HCT116 (cell line): Measurements from ENCODE around the gene SVIP. TPM values are rescaled to one million over a fixed set of nuclear protein-coding genes. Genes with fewer than 3 reads are reported as not detected.

ENCODE experiments used
- ATAC-seq: fragments of 200-7000 bp; cut with Tn5 transposase; 2 replicates; pipeline ENCODE4 v1.9.1; 2020; ENCODE audit warnings: mild to moderate bottlenecking, moderate library complexity
- BruUV-seq: library from RNA; stranded (reverse); fragments of 400-500 nt; replicated peaks from 2 replicates; lab custom pipeline; 2021; lab: Mats Ljungman, UMichigan
- CTCF ChIA-PET: fragments of 300-600 bp; sonication (Branson Sonifier 250); formaldehyde crosslinking; loops from one replicate; lab custom pipeline; 2021; ENCODE audit warnings: antibody characterized with exemption; lab: Charles Lee
- POLR2A ChIA-PET: fragments of 300-600, 350-600 bp; sonication (Branson Sonifier 250); formaldehyde crosslinking; loops from one replicate; lab custom pipeline; 2021; ENCODE audit warnings: antibody characterized with exemption; lab: Charles Lee
- RAD21 ChIA-PET, 2 experiments: fragments of 300-600 bp; sonication (Branson Sonifier 250); formaldehyde crosslinking; loops; one replicate each; lab custom pipeline; 2023; ENCODE audit warnings: low total read pairs in 2 of 2; ENCODE audit not compliant: uncharacterized antibody in 2 of 2, unreplicated experiment in 2 of 2, low non-redundant PET in 1 of 2; lab: Charles Lee
- DNase-seq: peaks from one replicate; pipeline ENCODE4 v3.0.0-alpha.2; 2010; ENCODE audit warnings: low read depth, low spot score
- H2AFZ ChIP-seq: fragments of 200-600 bp; shearing (Covaris generic), sonication (generic); 2 replicates; pipeline ENCODE4 v1.6.1; 2017; ENCODE audit warnings: low read depth, mixed run types, mixed read lengths, antibody characterized with exemption, low read length; ENCODE audit not compliant: poor library complexity, severe bottlenecking
- H3K27ac ChIP-seq: 2 replicates; pipeline ENCODE4 v1.5.1; 2012; ENCODE audit warnings: low read depth, low read length
- H3K27me3 ChIP-seq: fragments of 200-600 bp; sonication (generic); 2 replicates; pipeline ENCODE4 v1.6.1; 2016; ENCODE audit warnings: mixed run types, low read length, mixed read lengths; ENCODE audit not compliant: insufficient read depth
- H3K36me3 ChIP-seq, 2 experiments: fragments of 200-500 bp in 1 of 2; fragments of 200-600 bp in 1 of 2; sonication (Bioruptor generic) in 1 of 2; sonication (generic) in 1 of 2; 2 replicates each; pipeline versions ENCODE4 v1.5.1 to v1.6.1; 2014 to 2016; ENCODE audit warnings: low read length in 2 of 2, inconsistent platforms in 1 of 2, mixed read lengths in 1 of 2, mixed run types in 1 of 2; ENCODE audit not compliant: insufficient read depth in 2 of 2, control insufficient read depth in 1 of 2
- H3K4me1 ChIP-seq, 2 experiments: fragments of 200-600 bp in 1 of 2; sonication (generic) in 1 of 2; 2 replicates each; pipeline versions ENCODE4 v1.5.1 to v1.6.1; 2012 to 2017; ENCODE audit warnings: low read length in 2 of 2, inconsistent platforms in 1 of 2, mild to moderate bottlenecking in 1 of 2, mixed read lengths in 1 of 2, mixed run types in 1 of 2, moderate library complexity in 1 of 2; ENCODE audit not compliant: insufficient read depth in 2 of 2, control insufficient read depth in 1 of 2
- H3K4me2 ChIP-seq: fragments of 200-600 bp; sonication (generic); 2 replicates; pipeline ENCODE4 v1.6.1; 2017; ENCODE audit warnings: mixed run types, low read length, mixed read lengths
- H3K4me3 ChIP-seq, 2 experiments: fragments of 200-600 bp in 1 of 2; sonication (generic) in 1 of 2; replicated peaks in 1 of 2; 2 replicates each; pipeline ENCODE4 v1.5.1; 2011 to 2016; ENCODE audit warnings: low read length in 2 of 2, control low read depth in 1 of 2, low read depth in 1 of 2, mild to moderate bottlenecking in 1 of 2, mixed read lengths in 1 of 2, mixed run types in 1 of 2
- H3K79me2 ChIP-seq: fragments of 200-600 bp; sonication (generic); 2 replicates; pipeline ENCODE4 v1.6.1; 2017; ENCODE audit warnings: mild to moderate bottlenecking, mixed run types, low read length, moderate library complexity, mixed read lengths; ENCODE audit not compliant: insufficient read depth
- H3K9ac ChIP-seq: fragments of 200-600 bp; sonication (generic); 2 replicates; pipeline ENCODE4 v1.6.1; 2016; ENCODE audit warnings: low read length, mixed read lengths
- H3K9me2 ChIP-seq: fragments of 200-600 bp; sonication (generic), shearing (Covaris generic); 2 replicates; pipeline ENCODE4 v1.6.1; 2017; ENCODE audit warnings: mixed run types, mild to moderate bottlenecking, moderate library complexity; ENCODE audit not compliant: insufficient read depth
- H3K9me3 ChIP-seq, 2 experiments: fragments of 200-500 bp in 1 of 2; fragments of 200-600 bp in 1 of 2; sonication (Bioruptor generic) in 1 of 2; sonication (generic) in 1 of 2; 2 replicates each; pipeline ENCODE4 v1.6.1; 2014 to 2017; ENCODE audit warnings: low read length in 2 of 2, mixed read lengths in 2 of 2, inconsistent platforms in 1 of 2, low read depth in 1 of 2, mild to moderate bottlenecking in 1 of 2, mixed run types in 1 of 2, moderate library complexity in 1 of 2; ENCODE audit not compliant: control insufficient read depth in 1 of 2, insufficient read depth in 1 of 2
- H4K20me1 ChIP-seq: fragments of 200-600 bp; sonication (generic), shearing (Covaris generic); 2 replicates; pipeline ENCODE4 v1.6.1; 2017; ENCODE audit warnings: mixed run types, mild to moderate bottlenecking, moderate library complexity; ENCODE audit not compliant: insufficient read depth
- CBX3 ChIP-seq: IDR thresholded peaks from 2 replicates; pipeline ENCODE4 v1.6.1; 2012; ENCODE audit warnings: low read depth
- CEBPB ChIP-seq: IDR thresholded peaks from 2 replicates; pipeline ENCODE4 v1.6.1; 2012; ENCODE audit warnings: low read depth
- EGR1 ChIP-seq: IDR thresholded peaks from 2 replicates; pipeline ENCODE4 v1.6.1; 2012; ENCODE audit warnings: low read depth
- ELF1 ChIP-seq: IDR thresholded peaks from 2 replicates; pipeline ENCODE4 v1.6.1; 2012; ENCODE audit warnings: low read depth, borderline replicate concordance
- EZH2 ChIP-seq: fragments of 200-600 bp; sonication (generic); IDR thresholded peaks from 2 replicates; pipeline ENCODE4 v1.6.1; 2017; ENCODE audit warnings: antibody characterized with exemption, mixed run types
- FOSL1 ChIP-seq: IDR thresholded peaks from 2 replicates; pipeline ENCODE4 v1.6.1; 2012; ENCODE audit warnings: low read depth
- JUND ChIP-seq: IDR thresholded peaks from 2 replicates; pipeline ENCODE4 v1.6.1; 2012
- POLR2A ChIP-seq: IDR thresholded peaks from 2 replicates; pipeline ENCODE4 v1.7.0; 2011; ENCODE audit warnings: borderline replicate concordance; ENCODE audit not compliant: insufficient read depth, insufficient read length; ENCODE audit errors: extremely low read depth
- POLR2AphosphoS5 ChIP-seq: IDR thresholded peaks from 2 replicates; pipeline ENCODE4 v1.6.1; 2011; ENCODE audit warnings: mild to moderate bottlenecking, low read depth, low read length, moderate library complexity
- RAD21 ChIP-seq: IDR thresholded peaks from 2 replicates; pipeline ENCODE4 v1.6.1; 2012; ENCODE audit warnings: low read depth, mild to moderate bottlenecking
- SP1 ChIP-seq: IDR thresholded peaks from 2 replicates; pipeline ENCODE4 v1.6.1; 2012; ENCODE audit warnings: low read depth
- SRF ChIP-seq: IDR thresholded peaks from 2 replicates; pipeline ENCODE4 v1.6.1; 2012; ENCODE audit warnings: low read depth
- TCF7L2 ChIP-seq: IDR thresholded peaks from 2 replicates; pipeline ENCODE4 v1.7.0; 2011; ENCODE audit warnings: borderline replicate concordance, inconsistent platforms; ENCODE audit not compliant: insufficient read depth, insufficient read length; ENCODE audit errors: extremely low read depth
- YY1 ChIP-seq: IDR thresholded peaks from 2 replicates; pipeline ENCODE4 v1.6.1; 2011; ENCODE audit warnings: low read length, low read depth, moderate library complexity, mild to moderate bottlenecking; ENCODE audit not compliant: insufficient replicate concordance; ENCODE audit errors: extremely low read depth
- ZBTB33 ChIP-seq: IDR thresholded peaks from 2 replicates; pipeline ENCODE4 v1.6.1; 2011; ENCODE audit warnings: mild to moderate bottlenecking, low read length, moderate library complexity; ENCODE audit not compliant: insufficient replicate concordance; ENCODE audit errors: extremely low read depth
- ZFX ChIP-seq: fragments of 450-650 bp; IDR thresholded peaks from 2 replicates; pipeline ENCODE4 v1.6.1; 2017
- intact Hi-C: fragments of 100-400 bp; cut with micrococcal nuclease; formaldehyde crosslinking; loops from 2 replicates; pipeline ENCODE4 v1.10.0; 2022
- total RNA-seq: library from RNA; stranded (reverse); gene quantifications from one replicate; pipeline ENCODE4 v1.2.1, GENCODE V29; 2021; ENCODE audit not compliant: unreplicated experiment

The SVIP gene
- total RNA-seq, 1 experiment from 2014 or later: 18.6 TPM

DNA sequence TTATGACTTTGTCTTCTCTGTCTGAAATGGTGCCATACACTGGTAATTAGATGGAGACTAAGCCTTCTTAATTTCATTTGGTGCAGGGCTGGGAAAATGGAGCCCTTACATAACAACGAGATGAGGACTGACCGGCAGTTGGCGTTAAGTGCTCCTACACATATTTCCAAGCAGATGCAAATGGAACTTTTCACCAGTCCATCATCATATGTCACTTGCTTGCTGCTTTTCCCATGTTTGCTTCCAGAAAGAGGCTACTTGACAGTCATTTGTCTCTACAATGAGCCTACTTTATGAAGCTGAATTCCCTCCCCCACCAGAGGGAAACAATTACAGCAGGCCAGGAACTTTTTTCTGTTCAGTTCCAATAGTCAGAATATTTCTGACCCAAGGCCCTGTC is 32.6 kb downstream of the SVIP start:
- no peak overlapping the region for H3K27ac ChIP-seq
- intact Hi-C loops: no loop called here
- no peak for ATAC-seq

GRCh38 chr11:22795914-22796313 is 33.7 kb downstream of the SVIP start:
- Histone ChIP-seq H3K4me2 (no peak overlapping the region), H3K9ac (no peak overlapping the region), H2AFZ (no peak overlapping the region), H4K20me1 (no peaks in the 10 kb centered on the region), H3K4me1 (peaks cover 4 to 24% of the 10 kb centered on the region in 2 experiments; a peak in 3 of 4 replicates), H3K9me2 (no peaks in the 10 kb centered on the region), H3K4me3 (no peak overlapping the region), H3K27me3 (0 out of 2 replicates have a peak, but pooled peaks cover 10% of the 10 kb centered on the region), H3K27ac (no peak overlapping the region), H3K9me3 (no peaks in the 10 kb centered on the region), H3K79me2 (no peaks in the 10 kb centered on the region), H3K36me3 (no peaks in the 10 kb centered on the region)
- DNase-seq (no peak), ATAC-seq (no peak)
- POLR2A ChIA-PET: no interaction called here
- intact Hi-C loops: no loop called here
- RAD21 ChIA-PET: no interaction called here
- BruUV-seq: no TSS peak
- CTCF ChIA-PET: no interaction called here
- TF ChIP-seq CBX3: no peak
- no peak for TF ChIP-seq YY1
- TF ChIP-seq SP1: no peak
- TF ChIP-seq POLR2A: no peak
- no peak for TF ChIP-seq ZFX
- TF ChIP-seq CEBPB: no peak
- no peak for TF ChIP-seq SRF
- no peak for TF ChIP-seq EGR1
- no peak for TF ChIP-seq ELF1
- no peak for TF ChIP-seq FOSL1
- no peak for TF ChIP-seq POLR2AphosphoS5
- TF ChIP-seq EZH2: no peak
- TF ChIP-seq RAD21: no peak
- TF ChIP-seq JUND: no peak
- no peak for TF ChIP-seq TCF7L2

More for the DNA sequence above, 32.6 kb downstream of the SVIP start:
- ChIA-PET POLR2A (no interaction called here), CTCF (no interaction called here), RAD21 (no interaction called here)
- Histone ChIP-seq H3K4me2 (no peak overlapping the region), H3K9ac (no peak overlapping the region), H3K4me3 (no peak overlapping the region), H3K4me1 (peaks cover 4 to 20% of the 10 kb centered on the region in 2 experiments; a peak in 3 of 4 replicates), H4K20me1 (no peaks in the 10 kb centered on the region), H2AFZ (no peak overlapping the region), H3K79me2 (no peaks in the 10 kb centered on the region), H3K27me3 (0 out of 2 replicates have a peak, but pooled peaks cover 10% of the 10 kb centered on the region), H3K9me2 (no peaks in the 10 kb centered on the region), H3K9me3 (no peaks in the 10 kb centered on the region), H3K36me3 (no peaks in the 10 kb centered on the region)
- BruUV-seq: no TSS peak
- DNase-seq: no peak
- no peak for TF ChIP-seq ZBTB33
- no peak for TF ChIP-seq YY1
- TF ChIP-seq SP1: no peak
- TF ChIP-seq ELF1: no peak
